H9 (cell line): ENCODE measurements around the gene TAS2R40. TPM values are rescaled to one million over a fixed set of nuclear protein-coding genes. Genes with fewer than 3 reads are reported as not detected.

Experiments used
- DNase-seq: peaks from one replicate; pipeline ENCODE4 v3.0.0-alpha.2; 2017
- H2AFZ ChIP-seq: one replicate; pipeline ENCODE4 v1.6.1; 2013; ENCODE audit warnings: mild to moderate bottlenecking, low read length, control low read depth, moderate library complexity
- H2AK5ac ChIP-seq: 2 replicates; pipeline ENCODE4 v1.6.1; 2013; ENCODE audit warnings: low read length, control low read depth, mixed read lengths; ENCODE audit not compliant: insufficient read length
- H2BK120ac ChIP-seq: one replicate; pipeline ENCODE4 v1.6.1; 2013; ENCODE audit warnings: low read depth, mild to moderate bottlenecking, low read length, control low read depth, inconsistent platforms; ENCODE audit not compliant: poor library complexity, severe bottlenecking
- H2BK12ac ChIP-seq: 2 replicates; pipeline ENCODE4 v1.6.1; 2013; ENCODE audit warnings: low read length, control low read depth, mixed read lengths, low read depth; ENCODE audit not compliant: insufficient read length
- H2BK15ac ChIP-seq: 2 replicates; pipeline ENCODE4 v1.6.1; 2013; ENCODE audit warnings: low read depth, low read length, control low read depth
- H2BK20ac ChIP-seq: one replicate; pipeline ENCODE4 v1.6.1; 2013; ENCODE audit warnings: low read depth, mild to moderate bottlenecking, low read length, control low read depth, inconsistent platforms; ENCODE audit not compliant: poor library complexity, severe bottlenecking
- H2BK5ac ChIP-seq: 2 replicates; pipeline ENCODE4 v1.6.1; 2013; ENCODE audit warnings: low read length, control low read depth, mixed read lengths; ENCODE audit not compliant: insufficient read length
- H3K14ac ChIP-seq: 2 replicates; pipeline ENCODE4 v1.6.1; 2013; ENCODE audit warnings: low read length, control low read depth; ENCODE audit not compliant: insufficient read depth
- H3K18ac ChIP-seq: 2 replicates; pipeline ENCODE4 v1.6.1; 2013; ENCODE audit warnings: low read depth, mild to moderate bottlenecking, mixed read lengths, low read length, control low read depth; ENCODE audit not compliant: insufficient read length
- H3K23ac ChIP-seq: 2 replicates; pipeline ENCODE4 v1.6.1; 2013; ENCODE audit warnings: low read length, control low read depth, mixed read lengths, low read depth; ENCODE audit not compliant: insufficient read length
- H3K23me2 ChIP-seq: 2 replicates; pipeline ENCODE4 v1.6.1; 2013; ENCODE audit warnings: low read depth, mild to moderate bottlenecking, mixed read lengths, low read length, control low read depth; ENCODE audit not compliant: insufficient read length, poor library complexity, severe bottlenecking
- H3K27ac ChIP-seq: 2 replicates; pipeline ENCODE4 v1.5.1; 2013; ENCODE audit warnings: low read length, control low read depth, mixed read lengths, low read depth; ENCODE audit not compliant: insufficient read length
- H3K27me3 ChIP-seq: 2 replicates; pipeline ENCODE4 v1.6.1; 2013; ENCODE audit warnings: low read length, control low read depth, inconsistent platforms; ENCODE audit not compliant: insufficient read depth
- H3K4ac ChIP-seq: 2 replicates; pipeline ENCODE4 v1.6.1; 2013; ENCODE audit warnings: low read depth, mild to moderate bottlenecking, control low read depth, inconsistent platforms, low read length, moderate library complexity
- H3K4me1 ChIP-seq: 2 replicates; pipeline ENCODE4 v1.6.1; 2013; ENCODE audit warnings: low read length, control low read depth, inconsistent platforms; ENCODE audit not compliant: insufficient read depth
- H3K4me2 ChIP-seq: 2 replicates; pipeline ENCODE4 v1.6.1; 2013; ENCODE audit warnings: low read length, control low read depth, mixed read lengths; ENCODE audit not compliant: insufficient read length, insufficient read depth
- H3K56ac ChIP-seq: 2 replicates; pipeline ENCODE4 v1.6.1; 2013; ENCODE audit warnings: low read depth, mild to moderate bottlenecking, mixed read lengths, low read length, control low read depth; ENCODE audit not compliant: insufficient read length
- H3K79me1 ChIP-seq: 2 replicates; pipeline ENCODE4 v1.6.1; 2013; ENCODE audit warnings: low read depth, mild to moderate bottlenecking, moderate library complexity, low read length, control low read depth, inconsistent platforms; ENCODE audit not compliant: insufficient read depth, poor library complexity, severe bottlenecking
- H3K79me2 ChIP-seq: 2 replicates; pipeline ENCODE4 v1.6.1; 2013; ENCODE audit warnings: low read length, control low read depth, inconsistent platforms; ENCODE audit not compliant: insufficient read depth
- H3K9ac ChIP-seq: 2 replicates; pipeline ENCODE4 v1.6.1; 2013; ENCODE audit warnings: low read length, control low read depth, mixed read lengths; ENCODE audit not compliant: insufficient read length; ENCODE audit errors: extremely low read depth
- H3K9me3 ChIP-seq: one replicate; pipeline ENCODE4 v1.6.1; 2013; ENCODE audit warnings: low read depth, low read length, inconsistent platforms; ENCODE audit not compliant: control insufficient read depth
- H3T11ph ChIP-seq: one replicate; pipeline ENCODE4 v1.6.1; 2013; ENCODE audit warnings: mild to moderate bottlenecking, low read length, control low read depth, inconsistent platforms
- H4K20me1 ChIP-seq: one replicate; pipeline ENCODE4 v1.6.1; 2013; ENCODE audit not compliant: control insufficient read depth, insufficient read length, insufficient read depth
- H4K5ac ChIP-seq: 2 replicates; pipeline ENCODE4 v1.6.1; 2013; ENCODE audit warnings: low read depth, mild to moderate bottlenecking, mixed read lengths, low read length, control low read depth; ENCODE audit not compliant: insufficient read length
- H4K8ac ChIP-seq: replicated peaks from 2 replicates; pipeline ENCODE4 v1.6.1; 2013; ENCODE audit warnings: low read length, control low read depth, mixed read lengths, low read depth; ENCODE audit not compliant: insufficient read length
- H4K91ac ChIP-seq: 2 replicates; pipeline ENCODE4 v1.6.1; 2013; ENCODE audit warnings: low read depth, mild to moderate bottlenecking, moderate library complexity, mixed read lengths, low read length, control low read depth; ENCODE audit not compliant: insufficient read length
- H3K27ac Mint-ChIP-seq, 3 experiments: 2 replicates in 2 of 3; 3 replicates in 1 of 3; pipeline ENCODE4 v1.8.0; 2020 to 2021; ENCODE audit warnings: mixed read lengths in 3 of 3, mild to moderate bottlenecking in 1 of 3, moderate library complexity in 1 of 3
- H3K27me3 Mint-ChIP-seq: 2 replicates; pipeline ENCODE4 v1.8.0; 2021; ENCODE audit warnings: low read depth, mild to moderate bottlenecking, moderate library complexity, mixed read lengths
- H3K36me3 Mint-ChIP-seq, 3 experiments: 2 replicates in 2 of 3; 3 replicates in 1 of 3; pipeline ENCODE4 v1.8.0; 2020 to 2021; ENCODE audit warnings: low read depth in 3 of 3, mixed read lengths in 3 of 3; ENCODE audit not compliant: insufficient read depth in 1 of 3
- H3K4me1 Mint-ChIP-seq, 2 experiments: 2 replicates each; pipeline ENCODE4 v1.8.0; 2020; ENCODE audit warnings: mixed read lengths in 2 of 2
- H3K4me3 Mint-ChIP-seq, 2 experiments: 2 replicates in 1 of 2; 3 replicates in 1 of 2; pipeline ENCODE4 v1.8.0; 2020 to 2021; ENCODE audit warnings: mild to moderate bottlenecking in 2 of 2, mixed read lengths in 2 of 2, moderate library complexity in 1 of 2
- H3K9me3 Mint-ChIP-seq, 2 experiments: 2 replicates in 1 of 2; 3 replicates in 1 of 2; pipeline ENCODE4 v1.8.0; 2020; ENCODE audit warnings: mild to moderate bottlenecking in 2 of 2, mixed read lengths in 2 of 2, moderate library complexity in 1 of 2
- WGBS: extraction: QIAGEN DNeasy Blood & Tissue Kit; methylation state at CpG from one replicate; pipeline ENCODE4 v1.1.7; 2013; ENCODE audit warnings: missing lambda C conversion rate, low lambda C conversion rate, mixed read lengths; ENCODE audit not compliant: insufficient read length; ENCODE audit errors: extremely low coverage; 5-methylcytosine and 5-hydroxymethylcytosine counted together
- total RNA-seq: library from RNA; stranded (reverse); gene quantifications from 2 replicates; pipeline ENCODE4 v1.2.1, GENCODE V29; 2021
- TF ChIP-seq, protein P1 (sequence below): fragments of 200-600 bp; sonication (generic); conservative IDR thresholded peaks from 3 replicates; pipeline ENCODE4 v1.8.0; 2021; ENCODE audit warnings: antibody characterized with exemption, mild to moderate bottlenecking

Gene TAS2R40
- total RNA-seq, 1 experiment from 2014 or later: not detected

DNA sequence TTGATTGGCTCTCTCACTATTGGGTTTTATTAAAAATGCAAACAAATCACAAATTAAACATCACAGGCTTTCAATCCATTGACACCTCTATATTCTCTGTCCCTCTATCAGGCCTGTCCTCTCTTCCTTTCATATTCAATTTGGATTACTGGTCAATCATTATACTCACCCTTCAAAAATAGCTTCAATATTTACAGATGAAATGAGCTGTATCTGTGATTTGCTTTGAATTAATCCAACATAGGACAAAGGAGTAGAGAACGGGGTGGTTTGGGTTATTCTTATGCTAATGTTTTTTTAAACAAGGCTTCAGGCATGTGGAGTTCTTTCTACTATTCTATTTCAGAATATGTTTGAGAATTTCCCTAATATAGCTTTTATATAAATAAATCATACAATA lies 36.3 kb upstream of the TAS2R40 start:
- Histone ChIP-seq H2AK5ac (no peak overlapping the region), H3K4ac (no peak overlapping the region), H2BK5ac (no peak overlapping the region), H4K8ac (no peak overlapping the region), H4K91ac (no peak overlapping the region), H2BK15ac (no peak overlapping the region), H3K23ac (no peak overlapping the region), H3K79me2 (no peaks in the 10 kb centered on the region), H3K14ac (no peak overlapping the region), H3K9ac (no peak overlapping the region), H2BK12ac (no peak overlapping the region), H4K5ac (no peak overlapping the region), H3K4me1 (no peaks in the 10 kb centered on the region), H3K79me1 (no peaks in the 10 kb centered on the region), H4K20me1 (no peaks in the 10 kb centered on the region), H3K4me2 (no peak overlapping the region), H3K27me3 (no peaks in the 10 kb centered on the region), H3K18ac (no peak overlapping the region), H2BK20ac (no peak overlapping the region), H3T11ph (no peak overlapping the region), H3K9me3 (no peaks in the 10 kb centered on the region), H2BK120ac (no peak overlapping the region), H2AFZ (no peak overlapping the region), H3K23me2 (no peaks in the 10 kb centered on the region), H3K27ac (no peak overlapping the region), H3K56ac (no peak overlapping the region)
- TF ChIP-seq, protein P1, sequence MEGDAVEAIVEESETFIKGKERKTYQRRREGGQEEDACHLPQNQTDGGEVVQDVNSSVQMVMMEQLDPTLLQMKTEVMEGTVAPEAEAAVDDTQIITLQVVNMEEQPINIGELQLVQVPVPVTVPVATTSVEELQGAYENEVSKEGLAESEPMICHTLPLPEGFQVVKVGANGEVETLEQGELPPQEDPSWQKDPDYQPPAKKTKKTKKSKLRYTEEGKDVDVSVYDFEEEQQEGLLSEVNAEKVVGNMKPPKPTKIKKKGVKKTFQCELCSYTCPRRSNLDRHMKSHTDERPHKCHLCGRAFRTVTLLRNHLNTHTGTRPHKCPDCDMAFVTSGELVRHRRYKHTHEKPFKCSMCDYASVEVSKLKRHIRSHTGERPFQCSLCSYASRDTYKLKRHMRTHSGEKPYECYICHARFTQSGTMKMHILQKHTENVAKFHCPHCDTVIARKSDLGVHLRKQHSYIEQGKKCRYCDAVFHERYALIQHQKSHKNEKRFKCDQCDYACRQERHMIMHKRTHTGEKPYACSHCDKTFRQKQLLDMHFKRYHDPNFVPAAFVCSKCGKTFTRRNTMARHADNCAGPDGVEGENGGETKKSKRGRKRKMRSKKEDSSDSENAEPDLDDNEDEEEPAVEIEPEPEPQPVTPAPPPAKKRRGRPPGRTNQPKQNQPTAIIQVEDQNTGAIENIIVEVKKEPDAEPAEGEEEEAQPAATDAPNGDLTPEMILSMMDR: no peak
- peaks cover 0 to 2% of the 10 kb centered on the region in 2 experiments; a peak in 1 of 5 replicates for H3K9me3 Mint-ChIP-seq
- no CpG with 5 or more reads among the region's 1 CpG for WGBS
- no peak overlapping the region for H3K27ac Mint-ChIP-seq
- no peaks in the 10 kb centered on the region; the same call in 1 of the 2 replicates for H3K27me3 Mint-ChIP-seq
- DNase-seq: no peak
- peaks cover 12 to 18% of the 10 kb centered on the region in 2 experiments for H3K4me1 Mint-ChIP-seq
- no peak overlapping the region for H3K4me3 Mint-ChIP-seq
- no peaks in the 10 kb centered on the region for H3K36me3 Mint-ChIP-seq
